Tibial nerve (tissue), 4 donors: Measurements from ENCODE around the gene CYP26B1. TPM values are rescaled to one million over a fixed set of nuclear protein-coding genes. Genes with fewer than 3 reads are reported as not detected.

Source experiments
- DNase-seq, 2 donors: peaks; one replicate each; pipeline ENCODE4 v3.0.0-alpha.2; 2019; ENCODE audit warnings: low spot score in 2 of 2
- H3K27ac ChIP-seq, 4 donors: fragments of 200-600 bp; sonication (generic) in 3 of 4; one replicate each; pipeline ENCODE4 v1.5.1; 2017 to 2019; ENCODE audit warnings: mild to moderate bottlenecking in 1 of 4
- H3K27me3 ChIP-seq, 2 donors: fragments of 200-600 bp; sonication (generic) in 1 of 2; one replicate each; pipeline versions ENCODE4 v1.5.1 to v1.6.0; 2017 to 2019
- H3K36me3 ChIP-seq, 3 donors: fragments of 200-600 bp; sonication (generic); one replicate each; pipeline ENCODE4 v1.5.1; 2018 to 2019
- H3K4me1 ChIP-seq, 4 donors: fragments of 200-600 bp; sonication (generic) in 3 of 4; one replicate each; pipeline ENCODE4 v1.5.1; 2017 to 2019
- H3K4me3 ChIP-seq, 4 donors: fragments of 200-600 bp; sonication (generic) in 3 of 4; one replicate each; pipeline ENCODE4 v1.5.1; 2017 to 2019; ENCODE audit warnings: mild to moderate bottlenecking in 1 of 4, moderate library complexity in 1 of 4
- H3K9me3 ChIP-seq, 4 donors: fragments of 200-600 bp; sonication (generic) in 3 of 4; one replicate each; pipeline ENCODE4 v1.5.1; 2017 to 2019
- EP300 ChIP-seq, 2 donors: sonication (generic); formaldehyde crosslinking; IDR thresholded peaks; one replicate each; pipeline ENCODE4 v1.6.1; 2017; ENCODE audit warnings: antibody characterized with exemption in 2 of 2, mild to moderate bottlenecking in 1 of 2
- POLR2A ChIP-seq, 2 donors: fragments of 450-650 bp; IDR thresholded peaks; one replicate each; pipeline ENCODE4 v1.6.1; 2017; ENCODE audit warnings: antibody characterized with exemption in 2 of 2, mild to moderate bottlenecking in 2 of 2, moderate library complexity in 2 of 2
- WGBS, 2 donors: methylation state at CpG; one replicate each; pipeline ENCODE4 v1.1.5; 2018; 5-methylcytosine and 5-hydroxymethylcytosine counted together
- total RNA-seq, 4 donors: library from RNA; depleted of rRNA; stranded (reverse); fragments of >200 nt; gene quantifications; one replicate each; pipeline ENCODE4 v1.1.0, GENCODE V29; 2016
- TF ChIP-seq, protein P1 (sequence below), 5 experiments: fragments of 200-600 bp in 3 of 5; fragments of 450-650 bp in 2 of 5; sonication (generic) in 3 of 5; IDR thresholded peaks; one replicate each; pipeline ENCODE4 v1.5.1; 2016 to 2019; ENCODE audit warnings: antibody characterized with exemption in 5 of 5, mild to moderate bottlenecking in 3 of 5, moderate library complexity in 2 of 5

The CYP26B1 gene
- total RNA-seq, 4 donors from 2014 or later: 14.4 to 37.7 (median 34.2) TPM

DNA sequence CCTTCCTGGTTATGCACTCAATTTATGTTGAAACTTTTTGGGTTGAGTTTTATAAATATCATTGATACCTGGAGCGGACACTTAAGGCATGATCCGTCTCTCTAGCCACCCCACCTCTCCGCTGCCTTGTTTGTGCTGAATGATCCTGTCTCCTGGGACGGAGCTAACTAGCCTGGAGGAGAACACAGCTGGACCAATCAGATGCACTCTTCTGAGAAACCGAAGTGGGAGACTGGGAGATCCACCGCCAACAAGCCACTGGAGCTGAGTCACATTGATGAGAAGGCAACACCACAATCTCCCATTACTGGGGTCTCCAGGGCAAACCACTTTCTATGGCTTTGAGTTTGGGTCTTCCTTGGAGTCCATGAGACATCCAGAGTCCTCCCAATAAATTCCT, 29.3 kb downstream of the CYP26B1 start:
- Histone ChIP-seq H3K27me3 (peaks cover 0 to 4% of the 10 kb centered on the region in 2 donors), H3K4me3 (no peak overlapping the region), H3K9me3 (peaks cover 0 to 13% (median 0%) of the 10 kb centered on the region in 4 donors), H3K4me1 (peaks cover 0 to 12% (median 0%) of the 10 kb centered on the region in 4 donors), H3K27ac (no peak overlapping the region), H3K36me3 (no peaks in the 10 kb centered on the region)
- no peak for DNase-seq
- WGBS, 2 donors: 85 to 90% methylated on average over 6 of the region's 6 CpGs
- TF ChIP-seq, protein P1, sequence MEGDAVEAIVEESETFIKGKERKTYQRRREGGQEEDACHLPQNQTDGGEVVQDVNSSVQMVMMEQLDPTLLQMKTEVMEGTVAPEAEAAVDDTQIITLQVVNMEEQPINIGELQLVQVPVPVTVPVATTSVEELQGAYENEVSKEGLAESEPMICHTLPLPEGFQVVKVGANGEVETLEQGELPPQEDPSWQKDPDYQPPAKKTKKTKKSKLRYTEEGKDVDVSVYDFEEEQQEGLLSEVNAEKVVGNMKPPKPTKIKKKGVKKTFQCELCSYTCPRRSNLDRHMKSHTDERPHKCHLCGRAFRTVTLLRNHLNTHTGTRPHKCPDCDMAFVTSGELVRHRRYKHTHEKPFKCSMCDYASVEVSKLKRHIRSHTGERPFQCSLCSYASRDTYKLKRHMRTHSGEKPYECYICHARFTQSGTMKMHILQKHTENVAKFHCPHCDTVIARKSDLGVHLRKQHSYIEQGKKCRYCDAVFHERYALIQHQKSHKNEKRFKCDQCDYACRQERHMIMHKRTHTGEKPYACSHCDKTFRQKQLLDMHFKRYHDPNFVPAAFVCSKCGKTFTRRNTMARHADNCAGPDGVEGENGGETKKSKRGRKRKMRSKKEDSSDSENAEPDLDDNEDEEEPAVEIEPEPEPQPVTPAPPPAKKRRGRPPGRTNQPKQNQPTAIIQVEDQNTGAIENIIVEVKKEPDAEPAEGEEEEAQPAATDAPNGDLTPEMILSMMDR (IDR thresholded peaks at IDR 0.05): no peak
- TF ChIP-seq EP300 (IDR thresholded peaks at IDR 0.05) (no peak), POLR2A (IDR thresholded peaks at IDR 0.05) (no peak)

DNA sequence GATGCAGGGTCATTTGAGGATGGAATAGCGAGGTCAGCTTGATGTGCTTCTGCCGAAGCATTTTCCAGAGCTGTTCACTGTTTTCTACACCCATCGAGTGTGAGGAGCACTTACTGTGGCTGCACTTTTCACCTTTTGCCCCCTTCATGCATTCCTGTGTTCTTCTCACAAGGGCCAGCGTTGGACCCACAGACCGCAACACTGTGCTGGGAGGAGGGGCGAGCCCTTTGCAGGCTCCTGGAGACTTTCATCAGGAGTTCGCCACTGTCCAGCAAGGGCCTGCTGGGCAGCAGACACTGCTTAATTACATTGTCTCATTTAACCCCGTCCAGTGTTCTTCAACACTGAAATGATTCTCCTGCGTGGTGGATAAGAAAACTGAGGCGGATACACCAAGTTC, 29.9 kb downstream of the CYP26B1 start:
- TF ChIP-seq POLR2A (IDR thresholded peaks at IDR 0.05) (no peak), EP300 (IDR thresholded peaks at IDR 0.05) (no peak)
- TF ChIP-seq, protein P1 (IDR thresholded peaks at IDR 0.05): no peak
- DNase-seq: no peak
- no peaks in the 10 kb centered on the region for H3K36me3 ChIP-seq
- H3K4me1 ChIP-seq: peaks cover 0 to 12% (median 0%) of the 10 kb centered on the region in 4 donors
- WGBS, 2 donors: 92% methylated on average over 10 of the region's 10 CpGs
- peaks cover 0 to 12% (median 0%) of the 10 kb centered on the region in 4 donors for H3K9me3 ChIP-seq
- H3K4me3 ChIP-seq: no peak overlapping the region
- peaks cover 0 to 4% of the 10 kb centered on the region in 2 donors for H3K27me3 ChIP-seq
- H3K27ac ChIP-seq: no peak overlapping the region

DNA sequence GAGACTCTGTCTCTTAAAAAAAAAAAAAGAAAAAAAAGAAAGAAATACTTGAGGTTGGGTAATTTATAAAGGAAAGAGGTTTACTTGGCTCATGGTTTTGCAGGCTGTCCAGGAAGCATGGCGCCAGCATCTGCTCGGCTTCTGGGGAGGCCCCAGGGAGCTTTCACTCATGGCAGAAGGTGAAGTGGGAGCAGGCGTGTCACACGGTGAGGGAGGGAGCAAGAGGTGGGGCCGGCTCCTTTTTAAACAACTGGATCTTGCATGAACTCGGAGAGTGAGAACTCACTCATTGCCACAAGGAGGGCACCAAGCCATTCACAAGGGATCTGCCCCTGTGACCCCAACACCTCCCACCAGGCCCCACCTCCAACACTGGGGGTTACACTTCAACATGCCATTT, 30.6 kb downstream of the CYP26B1 start:
- no peak for DNase-seq
- Histone ChIP-seq H3K27me3 (peaks cover 0 to 4% of the 10 kb centered on the region in 2 donors), H3K36me3 (no peaks in the 10 kb centered on the region), H3K4me1 (peaks cover 0 to 12% (median 0%) of the 10 kb centered on the region in 4 donors), H3K27ac (no peak overlapping the region), H3K4me3 (no peak overlapping the region), H3K9me3 (peaks cover 0 to 5% (median 0%) of the 10 kb centered on the region in 4 donors)
- TF ChIP-seq, protein P1 (IDR thresholded peaks at IDR 0.05): no peak
- TF ChIP-seq EP300 (IDR thresholded peaks at IDR 0.05) (no peak), POLR2A (IDR thresholded peaks at IDR 0.05) (no peak)
- 80 to 84% methylated on average over 6 of the region's 6 CpGs for WGBS, 2 donors

DNA sequence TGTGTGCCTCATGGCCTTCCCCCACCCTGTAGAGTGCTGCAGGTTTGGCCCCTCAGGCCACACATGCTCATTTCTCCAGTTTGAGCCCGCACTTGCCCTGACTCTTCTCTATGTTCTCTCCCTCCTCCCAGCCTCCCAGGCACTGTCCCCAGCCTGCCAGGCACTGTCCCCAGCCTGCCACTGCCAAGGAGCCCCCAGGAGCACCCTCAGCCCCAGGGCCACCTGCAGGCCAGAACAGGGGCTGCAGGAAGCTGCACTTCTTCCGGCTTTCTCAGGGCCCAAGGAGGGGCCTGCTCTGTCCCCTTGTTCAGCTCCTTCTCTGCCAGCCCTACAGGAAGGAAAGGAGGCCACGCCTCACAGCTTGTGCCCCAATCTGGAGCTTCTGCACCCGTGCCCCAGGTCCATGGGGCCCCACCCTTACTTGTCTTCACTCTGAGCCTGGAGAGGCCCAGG, 31.6 kb downstream of the CYP26B1 start:
- Histone ChIP-seq H3K27ac (no peak overlapping the region), H3K4me3 (no peak overlapping the region), H3K27me3 (peaks cover 0 to 4% of the 10 kb centered on the region in 2 donors), H3K36me3 (no peaks in the 10 kb centered on the region), H3K4me1 (peaks cover 0 to 12% (median 0%) of the 10 kb centered on the region in 4 donors), H3K9me3 (no peaks in the 10 kb centered on the region)
- TF ChIP-seq EP300 (IDR thresholded peaks at IDR 0.05) (no peak), POLR2A (IDR thresholded peaks at IDR 0.05) (no peak)
- TF ChIP-seq, protein P1 (IDR thresholded peaks at IDR 0.05): peak in 1 of 5 experiments; percentile 16
- no peak for DNase-seq
- 70 to 73% methylated on average over 4 of the region's 4 CpGs for WGBS, 2 donors

DNA sequence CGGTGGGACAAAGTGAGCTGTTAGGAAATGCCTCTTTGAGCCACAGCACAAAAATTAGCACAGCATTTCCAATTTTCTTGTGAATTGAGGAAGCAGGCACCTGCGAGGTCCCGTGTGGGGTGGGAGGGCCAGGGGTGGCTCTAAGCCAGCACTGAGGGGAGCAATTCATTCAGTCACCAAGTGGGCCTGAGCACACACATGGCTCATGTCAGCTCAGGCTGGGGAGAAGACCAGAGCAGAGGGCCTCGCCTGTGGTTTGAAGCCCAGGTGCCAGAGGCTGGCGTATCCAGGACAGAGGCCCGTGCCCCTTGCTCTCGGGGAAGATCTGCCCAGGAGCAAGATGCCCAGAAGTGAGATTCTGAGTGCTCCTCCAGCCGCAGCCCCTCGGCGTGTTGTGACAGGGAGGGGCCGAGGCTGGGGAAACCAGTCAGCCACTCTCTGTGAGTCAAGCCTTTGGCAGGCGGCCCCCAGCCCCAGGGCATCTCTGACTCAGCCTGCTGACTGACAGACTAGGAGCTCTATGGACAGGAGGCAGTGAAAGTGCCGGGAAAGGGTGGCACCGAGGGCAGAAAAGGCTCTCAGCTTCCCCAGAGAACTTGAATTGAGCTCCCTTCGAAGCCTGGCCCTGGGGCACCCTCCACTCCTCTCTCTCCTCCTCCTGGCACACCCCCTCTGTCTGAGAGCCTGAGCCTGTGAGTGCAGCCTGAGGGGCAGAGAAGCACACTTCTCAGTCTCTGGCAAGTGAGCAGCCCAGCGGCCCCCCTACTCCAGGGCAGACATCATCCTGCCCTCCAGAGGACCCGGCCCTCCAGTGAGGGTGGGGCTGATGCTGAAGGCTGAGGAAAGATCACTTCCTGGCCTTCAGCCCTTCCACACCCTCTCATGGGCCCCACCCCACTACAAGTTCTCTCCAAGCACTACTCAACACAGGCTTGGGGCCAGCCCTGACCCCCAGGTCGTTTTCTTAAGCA, 32.3 kb downstream of the CYP26B1 start:
- no peak for DNase-seq
- 50 to 57% methylated on average over 14 to 17 of the region's 18 CpGs for WGBS, 2 donors

More for the DNA sequence above, 32.3 kb downstream of the CYP26B1 start:
- Histone ChIP-seq H3K9me3 (no peaks in the 10 kb centered on the region), H3K4me1 (peaks cover 0 to 12% (median 0%) of the 10 kb centered on the region in 4 donors), H3K27me3 (peaks cover 0 to 4% of the 10 kb centered on the region in 2 donors), H3K27ac (no peak overlapping the region), H3K36me3 (no peaks in the 10 kb centered on the region), H3K4me3 (no peak overlapping the region)
- TF ChIP-seq EP300 (IDR thresholded peaks at IDR 0.05) (no peak), POLR2A (IDR thresholded peaks at IDR 0.05) (no peak)
- TF ChIP-seq, protein P1 (IDR thresholded peaks at IDR 0.05): no peak
